Astrocyte of the spinal cord (primary cell): Measurements from ENCODE around the gene PABPC3.

Experiments used
- DNase-seq: peaks from one replicate; pipeline ENCODE4 v3.0.0; 2011; ENCODE audit warnings: low read depth, low spot score
- H3K4me3 ChIP-seq: 2 replicates; pipeline ENCODE4 v1.5.1; 2011; ENCODE audit warnings: low read depth, mild to moderate bottlenecking, low read length, moderate library complexity
- CTCF ChIP-seq: IDR thresholded peaks from 2 replicates; pipeline ENCODE4 v1.5.1; 2012; ENCODE audit warnings: low read depth, mild to moderate bottlenecking, low read length, inconsistent platforms
- in situ Hi-C: cut with HindIII; loops from 2 replicates; pipeline ENCODE4 v1.10.0; 2017; ENCODE audit warnings: low sequenced_read_pairs

PABPC3 gene

DNA sequence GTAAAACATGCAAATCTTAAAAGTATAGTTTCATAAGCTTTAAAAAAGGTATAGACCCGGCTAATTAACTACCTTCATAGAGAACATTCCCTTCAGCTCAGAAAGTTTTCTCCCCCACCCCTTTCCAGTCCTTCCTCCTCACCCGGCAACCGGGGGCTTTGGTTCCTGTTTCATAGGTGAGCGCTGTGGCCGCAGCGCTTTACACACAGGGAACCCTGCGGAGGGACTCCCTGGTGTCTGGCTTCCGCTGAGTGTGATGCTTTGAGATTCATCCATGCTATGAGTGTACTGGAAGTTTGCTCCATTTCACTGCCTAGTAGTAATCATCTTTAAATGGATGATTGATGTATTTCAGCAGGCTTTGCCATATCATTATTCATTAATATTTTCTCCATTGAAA lies 26.0 kb upstream of the PABPC3 start:
- TF ChIP-seq CTCF, result no peak
- in situ Hi-C loops, result no loop called here
- no peak for DNase-seq
- H3K4me3 ChIP-seq, result no peak overlapping the region

- in situ Hi-C loops, result no loop called here
- TF ChIP-seq CTCF, result no peak
- no peak for DNase-seq
- no peak overlapping the region for H3K4me3 ChIP-seq
Measured at GRCh38 chr13:25080773-25081172, 15.2 kb upstream of the PABPC3 start.

GRCh38 chr13:25084096-25084495 lies 11.8 kb upstream of the PABPC3 start:
- H3K4me3 ChIP-seq, result no peak overlapping the region
- no peak for DNase-seq
- in situ Hi-C loops, result no loop called here
- TF ChIP-seq CTCF, result no peak

GRCh38 chr13:25085125-25085742 lies 10.7 kb upstream of the PABPC3 start:
- H3K4me3 ChIP-seq, result no peak overlapping the region
- DNase-seq, result peak; percentile 43
- in situ Hi-C loops, result no loop called here
- TF ChIP-seq CTCF, result peak; percentile 78

DNA sequence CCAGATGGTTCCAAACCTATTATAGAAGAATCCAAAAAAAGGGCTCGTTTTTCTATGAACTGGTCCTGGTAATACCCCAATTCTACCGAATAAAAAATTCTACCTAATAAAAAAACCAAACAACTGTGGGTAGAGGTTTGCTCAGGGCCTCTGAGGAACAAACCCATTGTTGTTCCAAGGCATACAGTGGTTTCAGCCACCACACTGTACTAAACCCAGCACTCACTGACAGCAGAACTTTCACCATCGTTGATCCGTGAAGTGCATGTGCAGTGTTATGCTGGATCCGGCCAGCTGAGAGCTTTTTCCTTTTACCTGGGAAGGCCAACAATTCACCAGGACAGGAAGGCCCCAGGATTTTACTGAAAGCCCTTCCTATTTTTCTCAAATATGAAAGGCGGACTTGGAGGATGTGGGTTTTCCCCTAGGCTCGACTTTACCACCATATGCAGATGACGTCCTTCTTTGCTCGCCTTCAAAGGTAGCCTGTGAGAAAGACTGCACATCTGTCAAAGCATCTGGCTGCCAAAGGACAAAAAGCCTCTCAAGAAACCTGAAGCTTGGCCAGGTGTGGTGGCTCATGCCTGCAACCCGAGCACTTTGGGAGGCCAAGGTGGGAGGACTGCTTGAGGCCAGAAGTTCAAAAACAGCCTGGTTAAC lies 7.2 kb upstream of the PABPC3 start:
- in situ Hi-C loops, result no loop called here
- no peak overlapping the region for H3K4me3 ChIP-seq
- no peak for DNase-seq
- TF ChIP-seq CTCF, result no peak

- in situ Hi-C loops, result no loop called here
- no peak for TF ChIP-seq CTCF
- no peak overlapping the region for H3K4me3 ChIP-seq
- DNase-seq, result no peak
Measured at GRCh38 chr13:25097426-25097825, 1.5 kb downstream of the PABPC3 start.
